GM19452 (cell line): ENCODE measurements around the gene AASS.

ENCODE experiments used
- ATAC-seq: cut with Tn5 transposase; IDR thresholded peaks from one replicate; pipeline ENCODE4 v1.9.1; 2021; ENCODE audit not compliant: unreplicated experiment

The AASS gene

GRCh38 chr7:122046402-122046801 lies 97.6 kb downstream of the AASS start:
- ATAC-seq: no peak

GRCh38 chr7:122040147-122040546 lies 103.9 kb downstream of the AASS start:
- no peak for ATAC-seq

GRCh38 chr7:122038904-122039303 lies 105.1 kb downstream of the AASS start:
- ATAC-seq: no peak

- ATAC-seq: no peak
Observed at GRCh38 chr7:122038134-122038533, 105.9 kb downstream of the AASS start.

- no peak for ATAC-seq
Observed at GRCh38 chr7:122035876-122036275, 108.2 kb downstream of the AASS start.

GRCh38 chr7:122033641-122034040 lies 110.4 kb downstream of the AASS start:
- no peak for ATAC-seq

- no peak for ATAC-seq
Observed at GRCh38 chr7:122027058-122027457, 117.0 kb downstream of the AASS start.
